IMR-90 (cell line): Measurements from ENCODE around the gene PDE4C. TPM values are rescaled to one million over a fixed set of nuclear protein-coding genes. Genes with fewer than 3 reads are reported as not detected.

Source experiments
- ATAC-seq: fragments of 200-7000 bp; cut with Tn5 transposase; 2 replicates; pipeline ENCODE4 v1.9.1; 2020; ENCODE audit warnings: low read depth, mild to moderate bottlenecking, moderate library complexity
- BruUV-seq: library from RNA; stranded (reverse); fragments of 400-500 nt; replicated peaks from 2 replicates; lab custom pipeline; 2021; lab: Mats Ljungman, UMichigan
- CTCF ChIA-PET: fragments of 300-600 bp; formaldehyde crosslinking; extraction: SDS; loops from one replicate; lab custom pipeline; 2021; ENCODE audit warnings: antibody characterized with exemption; lab: Yijun Ruan, JAX
- POLR2A ChIA-PET: fragments of 300-600 bp; sonication (Branson Sonifier 250); formaldehyde crosslinking; loops from one replicate; lab custom pipeline; 2022; ENCODE audit warnings: antibody characterized with exemption; ENCODE audit not compliant: unreplicated experiment; lab: Charles Lee
- DNase-seq: peaks from one replicate; pipeline ENCODE4 v3.0.0; 2013
- H2AFZ ChIP-seq: replicated peaks from 2 replicates; pipeline ENCODE3; 2013; ENCODE audit warnings: low read length, mild to moderate bottlenecking; ENCODE audit not compliant: poor library complexity
- H2AK5ac ChIP-seq: 2 replicates; pipeline ENCODE4 v1.6.1; 2013; ENCODE audit warnings: low read depth, low read length, inconsistent platforms
- H2AK9ac ChIP-seq: replicated peaks from 2 replicates; pipeline ENCODE3; 2013; ENCODE audit warnings: mild to moderate bottlenecking, low read depth, low read length, moderate library complexity; ENCODE audit not compliant: poor library complexity
- H2BK120ac ChIP-seq: 2 replicates; pipeline ENCODE4 v1.6.1; 2013; ENCODE audit warnings: low read depth, low read length, inconsistent platforms
- H2BK15ac ChIP-seq: 3 replicates; pipeline ENCODE4 v1.6.1; 2013; ENCODE audit warnings: low read depth, low read length, inconsistent platforms
- H2BK20ac ChIP-seq: 2 replicates; pipeline ENCODE4 v1.6.1; 2013; ENCODE audit warnings: low read depth, mild to moderate bottlenecking, inconsistent platforms, low read length, moderate library complexity
- H2BK5ac ChIP-seq: 2 replicates; pipeline ENCODE4 v1.6.1; 2013; ENCODE audit warnings: mild to moderate bottlenecking, low read depth, low read length, inconsistent platforms; ENCODE audit not compliant: poor library complexity, severe bottlenecking
- H3K14ac ChIP-seq: replicated peaks from 2 replicates; pipeline ENCODE4 v1.6.1; 2013; ENCODE audit warnings: low read depth, low read length, inconsistent platforms
- H3K18ac ChIP-seq: 2 replicates; pipeline ENCODE4 v1.6.1; 2013; ENCODE audit warnings: low read depth, low read length, control low read depth
- H3K23ac ChIP-seq: 2 replicates; pipeline ENCODE4 v1.6.1; 2013; ENCODE audit warnings: low read depth, low read length, inconsistent platforms
- H3K27ac ChIP-seq: 2 replicates; pipeline ENCODE4 v1.5.1; 2013; ENCODE audit warnings: mild to moderate bottlenecking, control low read depth, low read length; ENCODE audit not compliant: insufficient read depth
- H3K27me3 ChIP-seq: 2 replicates; pipeline ENCODE4 v1.6.1; 2013; ENCODE audit warnings: low read length; ENCODE audit not compliant: control insufficient read depth, insufficient read depth
- H3K36me3 ChIP-seq: 2 replicates; pipeline ENCODE4 v1.6.1; 2013; ENCODE audit warnings: low read length, mixed read lengths; ENCODE audit not compliant: control insufficient read depth, insufficient read depth
- H3K4ac ChIP-seq: 2 replicates; pipeline ENCODE4 v1.6.1; 2013; ENCODE audit warnings: low read depth, low read length, inconsistent platforms
- H3K4me1 ChIP-seq: 2 replicates; pipeline ENCODE4 v1.6.1; 2013; ENCODE audit warnings: low read length, mixed read lengths; ENCODE audit not compliant: control insufficient read depth, insufficient read depth
- H3K4me2 ChIP-seq: 2 replicates; pipeline ENCODE4 v1.6.1; 2013; ENCODE audit warnings: low read depth, mild to moderate bottlenecking, control low read depth, low read length, moderate library complexity
- H3K4me3 ChIP-seq: 2 replicates; pipeline ENCODE4 v1.5.1; 2013; ENCODE audit warnings: low read depth, mild to moderate bottlenecking, control low read depth, low read length, moderate library complexity; ENCODE audit not compliant: insufficient read depth
- H3K56ac ChIP-seq: 2 replicates; pipeline ENCODE4 v1.6.1; 2013; ENCODE audit warnings: low read length, inconsistent platforms; ENCODE audit not compliant: insufficient read depth; ENCODE audit errors: extremely low read depth
- H3K79me1 ChIP-seq, 2 experiments: 2 replicates each; pipeline ENCODE4 v1.6.1; 2013; ENCODE audit warnings: low read length in 2 of 2, inconsistent platforms in 1 of 2, low read depth in 1 of 2
- H3K9ac ChIP-seq: 2 replicates; pipeline ENCODE4 v1.6.1; 2013; ENCODE audit warnings: low read depth, low read length, control low read depth
- H3K9me1 ChIP-seq: 2 replicates; pipeline ENCODE4 v1.6.1; 2013; ENCODE audit warnings: low read length, inconsistent platforms; ENCODE audit not compliant: insufficient read depth
- H3K9me3 ChIP-seq: 2 replicates; pipeline ENCODE4 v1.6.1; 2013; ENCODE audit warnings: low read length; ENCODE audit not compliant: control insufficient read depth, insufficient read depth
- H4K20me1 ChIP-seq: 2 replicates; pipeline ENCODE4 v1.6.1; 2013; ENCODE audit warnings: low read length, inconsistent platforms; ENCODE audit not compliant: insufficient read depth
- H4K5ac ChIP-seq: 2 replicates; pipeline ENCODE4 v1.6.1; 2013; ENCODE audit warnings: mild to moderate bottlenecking, low read depth, low read length, control low read depth
- H4K8ac ChIP-seq, 2 experiments: 2 replicates each; pipeline ENCODE4 v1.6.1; 2013; ENCODE audit warnings: low read depth in 2 of 2, low read length in 2 of 2, control low read depth in 1 of 2, inconsistent platforms in 1 of 2
- H4K91ac ChIP-seq: 2 replicates; pipeline ENCODE4 v1.6.1; 2013; ENCODE audit warnings: low read depth, low read length, inconsistent platforms; ENCODE audit not compliant: insufficient read depth
- BHLHE40 ChIP-seq: fragments of 150-350 bp; IDR thresholded peaks from 2 replicates; pipeline ENCODE4 v1.6.1; 2016; ENCODE audit warnings: mild to moderate bottlenecking, low read depth, low read length
- MXI1 ChIP-seq: IDR thresholded peaks from 2 replicates; pipeline ENCODE4 v1.6.1; 2012; ENCODE audit warnings: low read depth, mild to moderate bottlenecking, low read length, moderate library complexity, borderline replicate concordance
- RCOR1 ChIP-seq: IDR thresholded peaks from 2 replicates; pipeline ENCODE4 v1.6.1; 2012; ENCODE audit warnings: mild to moderate bottlenecking, low read length, improper control_type of control experiment; ENCODE audit not compliant: insufficient replicate concordance
- RFX5 ChIP-seq: IDR thresholded peaks from 2 replicates; pipeline ENCODE4 v1.8.0; 2012; ENCODE audit warnings: low read depth, mild to moderate bottlenecking, low read length, moderate library complexity
- WGBS, 2 experiments: methylation state at CpG; one replicate each; pipeline versions ENCODE4 v1.1.5 to v1.1.7; 2013; ENCODE audit warnings: missing lambda C conversion rate in 2 of 2; ENCODE audit not compliant: insufficient read length in 1 of 2; ENCODE audit errors: extremely low coverage in 2 of 2; 5-methylcytosine and 5-hydroxymethylcytosine counted together
- dilution Hi-C: fragments of 300-500 bp; cut with HindIII; formaldehyde crosslinking; loops from one replicate; pipeline ENCODE4 v1.14.3; 2018; ENCODE audit warnings: low sequenced_read_pairs; ENCODE audit not compliant: unreplicated experiment
- in situ Hi-C: fragments of 300-500 bp; cut with MboI; formaldehyde crosslinking; loops from 3 replicates; pipeline ENCODE4 v1.14.3; 2019; ENCODE audit warnings: low sequenced_read_pairs, inconsistent platforms, mixed read lengths
- intact Hi-C: fragments of 100-400 bp; cut with micrococcal nuclease; formaldehyde crosslinking; loops from 2 replicates; pipeline ENCODE4 v1.10.0; 2022
- polyA plus RNA-seq, 3 experiments: library from polyadenylated mRNA; depleted of rRNA; stranded (reverse); fragments of >200 nt; gene quantifications; 2 replicates each; pipeline ENCODE4 v1.2.3, GENCODE V29; 2012; ENCODE audit warnings: low replicate concordance in 1 of 3
- total RNA-seq: library from RNA; depleted of rRNA; stranded (reverse); fragments of >200 nt; gene quantifications from 2 replicates; pipeline ENCODE4 v1.2.3, GENCODE V29; 2012

Gene PDE4C
- total and polyA plus RNA-seq, 2 of the 4 experiments (the other 2 are of a cell fraction) = 0.18 to 0.24 TPM

- Histone ChIP-seq H3K4ac (no peak overlapping the region), H3K18ac (no peak overlapping the region)
These were observed 40.7 kb downstream of the PDE4C start for GRCh38 chr19:18185538-18185937.

More at GRCh38 chr19:18185538-18185937, 40.7 kb downstream of the PDE4C start:
- BruUV-seq = no TSS peak
- Histone ChIP-seq H4K91ac (no peak overlapping the region), H3K4me1 (no peaks in the 10 kb centered on the region), H3K79me1 (no peaks in the 10 kb centered on the region), H3K27me3 (peaks cover 9% of the 10 kb centered on the region), H3K56ac (no peak overlapping the region), H3K36me3 (no peaks in the 10 kb centered on the region), H3K9me3 (no peaks in the 10 kb centered on the region), H4K5ac (no peak overlapping the region), H3K14ac (no peak overlapping the region), H3K4me3 (no peak overlapping the region), H4K8ac (no peak overlapping the region), H3K23ac (no peak overlapping the region), H2AK5ac (no peak overlapping the region), H2BK120ac (no peak overlapping the region), H2AFZ (no peak overlapping the region), H2BK5ac (no peak overlapping the region), H4K20me1 (no peaks in the 10 kb centered on the region), H2BK20ac (no peak overlapping the region), H2AK9ac (no peak overlapping the region), H3K27ac (no peak overlapping the region), H3K9me1 (no peaks in the 10 kb centered on the region), H3K4me2 (no peak overlapping the region), H2BK15ac (no peak overlapping the region), H3K9ac (no peak overlapping the region)
- intact Hi-C loops (no loop called here), in situ Hi-C loops (no loop called here), dilution Hi-C loops (no loop called here)
- no peak for TF ChIP-seq BHLHE40
- no peak for TF ChIP-seq RCOR1
- no peak for TF ChIP-seq MXI1
- no peak for TF ChIP-seq RFX5
- CTCF ChIA-PET = no interaction called here
- WGBS, 2 experiments = 80% methylated on average over 1 of the region's 6 CpGs; no CpG with 5 or more reads in 1 of the 2 experiments
- ATAC-seq (no peak), DNase-seq (no peak)
- POLR2A ChIA-PET = interaction anchor here (0.6 kb wide), 1 partner anchor 219 kb away, joined by 14 read pairs; no protein-coding TSS in a partner anchor
